GM12878 (cell line): ENCODE data around the gene MSI2.

Experiments
- BCL11A ChIP-seq: IDR thresholded peaks from 2 replicates; pipeline ENCODE4 v1.6.1; 2011; ENCODE audit warnings: low read depth, low read length
- CTCF ChIP-seq, 3 experiments: IDR thresholded peaks in 2 of 3; conservative IDR thresholded peaks in 1 of 3; 2 replicates each; pipeline ENCODE4 v1.5.1; 2011; ENCODE audit warnings: low read depth in 3 of 3, low read length in 3 of 3, mild to moderate bottlenecking in 3 of 3, control low read depth in 2 of 3, moderate library complexity in 2 of 3, inconsistent platforms in 1 of 3, mixed read lengths in 1 of 3; ENCODE audit not compliant: control insufficient read depth in 2 of 3, insufficient read depth in 1 of 3; ENCODE audit errors: extremely low read depth in 1 of 3
- EGR1 ChIP-seq, 2 experiments: IDR thresholded peaks; 1 replicate in 1 of 2; 2 replicates in 1 of 2; pipeline ENCODE4 v1.6.1; 2011 to 2012; ENCODE audit warnings: low read depth in 2 of 2, low read length in 2 of 2, borderline replicate concordance in 1 of 2, mild to moderate bottlenecking in 1 of 2, moderate library complexity in 1 of 2
- EP300 ChIP-seq, 2 experiments: fragments of 150-350 bp in 1 of 2; IDR thresholded peaks; 2 replicates each; pipeline ENCODE4 v1.6.1; 2011 to 2012; ENCODE audit warnings: low read depth in 2 of 2, low read length in 2 of 2, borderline replicate concordance in 1 of 2, improper control_type of control experiment in 1 of 2, inconsistent platforms in 1 of 2; ENCODE audit not compliant: control insufficient read depth in 1 of 2
- FOS ChIP-seq: IDR thresholded peaks from 3 replicates; pipeline ENCODE4 v1.6.1; 2011; ENCODE audit warnings: borderline replicate concordance; ENCODE audit not compliant: insufficient read length; ENCODE audit errors: extremely low read depth
- NFIC ChIP-seq: IDR thresholded peaks from 2 replicates; pipeline ENCODE4 v1.6.1; 2012; ENCODE audit warnings: low read depth, mild to moderate bottlenecking, inconsistent platforms, low read length, moderate library complexity
- POLR2A ChIP-seq: IDR thresholded peaks from 2 replicates; pipeline ENCODE4 v1.6.1; 2011; ENCODE audit warnings: low read depth, mild to moderate bottlenecking, low read length
- POLR2AphosphoS2 ChIP-seq: IDR thresholded peaks from 2 replicates; pipeline ENCODE4 v1.6.1; 2011; ENCODE audit warnings: low read depth, mild to moderate bottlenecking, low read length, improper control_type of control experiment, moderate library complexity
- RELA ChIP-seq: fragments of 450-650 bp; IDR thresholded peaks from 2 replicates; pipeline ENCODE4 v1.8.0; 2014; ENCODE audit warnings: borderline replicate concordance; ENCODE audit not compliant: partially characterized antibody
- REST ChIP-seq: IDR thresholded peaks from 2 replicates; pipeline ENCODE4 v1.6.1; 2012; ENCODE audit warnings: mild to moderate bottlenecking, low read depth, low read length
- SREBF2 ChIP-seq: IDR thresholded peaks from 2 replicates; pipeline ENCODE4 v1.6.1; 2012; ENCODE audit warnings: mild to moderate bottlenecking, low read length
- STAT3 ChIP-seq: IDR thresholded peaks from 2 replicates; pipeline ENCODE4 v1.6.1; 2011; ENCODE audit warnings: low read depth, low read length, improper control_type of control experiment
- TARDBP ChIP-seq: IDR thresholded peaks from 2 replicates; pipeline ENCODE4 v1.6.1; 2016; ENCODE audit warnings: borderline replicate concordance
- TCF12 ChIP-seq: IDR thresholded peaks from 2 replicates; pipeline ENCODE4 v1.6.1; 2011; ENCODE audit warnings: low read depth, mild to moderate bottlenecking, low read length

GRCh38 chr17:57341611-57342540 lies 85.6 kb downstream of the MSI2 start:
- TF ChIP-seq TCF12 (no peak), CTCF (IDR thresholded peaks at IDR 0.05 in 2 of 3, conservative IDR thresholded peaks at IDR 0.05 in 1 of 3; ENCODE audit: control insufficient read depth in 2 of 3, extremely low read depth in 1 of 3, insufficient read depth in 1 of 3, low read depth in 3 of 3, low read length in 3 of 3) (no peak), POLR2AphosphoS2 (no peak), EP300 (IDR thresholded peaks at IDR 0.05; ENCODE audit: borderline replicate concordance in 1 of 2, control insufficient read depth in 1 of 2, low read depth in 2 of 2, low read length in 2 of 2) (no peak), NFIC (no peak), BCL11A (no peak), SREBF2 (no peak), RELA (no peak), FOS (no peak), STAT3 (no peak), EGR1 (IDR thresholded peaks at IDR 0.05; ENCODE audit: borderline replicate concordance in 1 of 2, low read depth in 2 of 2, low read length in 2 of 2) (no peak), POLR2A (no peak), TARDBP (no peak), REST (no peak)
